ENCODE results near the gene GAREM2. TPM values are rescaled to one million over a fixed set of nuclear protein-coding genes. Genes with fewer than 3 reads are reported as not detected.

GAREM2 gene
- total and polyA plus RNA-seq, 9 of the 15 experiments (the other 6 are each of a cell fraction or from before 2014, with no cell fraction given), result 1.7 to 12.4 (median 2.5) TPM

- TF ChIP-seq ZBTB40 (IDR thresholded peaks at IDR 0.05) (peak; percentile 61; the same call in 1 of the 2 replicates), ZBTB40 (CRISPR knock-in tag; IDR thresholded peaks at IDR 0.05) (no peak), EHMT2 (IDR thresholded peaks at IDR 0.05) (no peak), GATAD2A (IDR thresholded peaks at IDR 0.05) (0 out of 2 replicates have a peak, but pooled peaks have one; percentile 47), ZBTB49 (CRISPR knock-in tag; IDR thresholded peaks at IDR 0.05; ENCODE audit: borderline replicate concordance) (no peak), CSDE1 (IDR thresholded peaks at IDR 0.05) (no peak), SP1 (CRISPR knock-in tag; IDR thresholded peaks at IDR 0.05) (no peak), PKNOX1 (IDR thresholded peaks at IDR 0.05) (no peak)
Observed at GRCh38 chr2:26184555-26185303, 11.8 kb downstream of the GAREM2 start (continued).
